ENCODE data around the gene EGFL7.
"Not testable (repeated sequence)": the region's sequence is repeated elsewhere in the genome, so short reads cannot be mapped to it uniquely, and the experiment has no call there.

The EGFL7 gene

DNA sequence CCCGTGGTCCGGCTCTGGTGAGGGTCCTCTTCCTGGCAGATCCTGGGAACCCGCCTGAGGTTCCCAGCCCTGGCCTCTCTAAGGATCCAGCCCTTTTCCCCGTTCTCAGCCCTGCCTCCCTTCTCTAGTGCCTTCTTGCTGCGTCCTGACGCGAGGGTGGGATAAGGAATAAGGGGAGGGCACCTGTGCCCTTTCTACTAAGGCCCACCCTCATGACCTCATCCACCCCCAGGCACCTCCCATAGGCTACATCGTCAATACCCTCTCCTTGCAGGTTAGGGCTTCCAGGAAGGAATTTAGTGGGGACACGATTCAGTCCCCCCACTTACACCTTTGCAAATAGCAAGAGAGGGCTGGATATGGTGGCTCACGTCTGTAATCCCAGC, 38.9 kb downstream of the EGFL7 start:
- H3K4me3 ChIP-seq (ENCODE audit: low read depth, low read length): no peak overlapping the region
- DNase-seq (ENCODE audit: low read depth): no peak
- TF ChIP-seq, protein P1, sequence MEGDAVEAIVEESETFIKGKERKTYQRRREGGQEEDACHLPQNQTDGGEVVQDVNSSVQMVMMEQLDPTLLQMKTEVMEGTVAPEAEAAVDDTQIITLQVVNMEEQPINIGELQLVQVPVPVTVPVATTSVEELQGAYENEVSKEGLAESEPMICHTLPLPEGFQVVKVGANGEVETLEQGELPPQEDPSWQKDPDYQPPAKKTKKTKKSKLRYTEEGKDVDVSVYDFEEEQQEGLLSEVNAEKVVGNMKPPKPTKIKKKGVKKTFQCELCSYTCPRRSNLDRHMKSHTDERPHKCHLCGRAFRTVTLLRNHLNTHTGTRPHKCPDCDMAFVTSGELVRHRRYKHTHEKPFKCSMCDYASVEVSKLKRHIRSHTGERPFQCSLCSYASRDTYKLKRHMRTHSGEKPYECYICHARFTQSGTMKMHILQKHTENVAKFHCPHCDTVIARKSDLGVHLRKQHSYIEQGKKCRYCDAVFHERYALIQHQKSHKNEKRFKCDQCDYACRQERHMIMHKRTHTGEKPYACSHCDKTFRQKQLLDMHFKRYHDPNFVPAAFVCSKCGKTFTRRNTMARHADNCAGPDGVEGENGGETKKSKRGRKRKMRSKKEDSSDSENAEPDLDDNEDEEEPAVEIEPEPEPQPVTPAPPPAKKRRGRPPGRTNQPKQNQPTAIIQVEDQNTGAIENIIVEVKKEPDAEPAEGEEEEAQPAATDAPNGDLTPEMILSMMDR (IDR thresholded peaks at IDR 0.05; ENCODE audit: control insufficient read depth, extremely low read depth, insufficient read depth): no peak

DNA sequence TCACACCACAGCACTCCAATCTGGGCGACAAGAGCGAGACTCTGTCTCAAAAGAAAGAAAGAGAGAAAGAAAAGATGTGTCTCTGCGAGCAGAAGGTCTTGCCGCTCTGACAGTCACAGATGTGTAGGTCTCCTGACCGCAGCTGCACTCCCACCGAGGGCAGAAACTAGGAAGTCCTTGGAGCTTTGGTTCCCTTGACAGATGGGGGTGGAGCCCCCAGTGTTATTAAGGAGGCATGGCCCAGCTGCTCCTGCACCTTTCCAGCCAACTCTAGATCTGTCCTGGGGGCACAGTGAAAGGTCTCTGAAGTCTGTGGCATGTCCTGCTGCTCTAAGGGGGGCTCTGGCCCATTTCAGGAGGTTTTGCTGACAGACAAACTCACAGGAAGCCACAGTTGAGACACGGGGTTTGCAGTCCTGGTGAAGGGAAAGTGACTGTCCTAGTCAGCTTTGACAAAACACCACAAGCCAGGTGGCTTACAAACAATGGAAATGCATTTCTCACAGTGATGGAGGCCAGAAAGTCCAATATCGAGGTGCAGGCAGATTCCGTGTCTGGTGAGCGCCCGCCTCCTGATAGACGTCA, 40.7 kb downstream of the EGFL7 start:
- no peak overlapping the region for H3K4me3 ChIP-seq (ENCODE audit: low read depth, low read length)
- TF ChIP-seq, protein P1 (IDR thresholded peaks at IDR 0.05; ENCODE audit: control insufficient read depth, extremely low read depth, insufficient read depth): no peak
- no peak for DNase-seq (ENCODE audit: low read depth)

DNA sequence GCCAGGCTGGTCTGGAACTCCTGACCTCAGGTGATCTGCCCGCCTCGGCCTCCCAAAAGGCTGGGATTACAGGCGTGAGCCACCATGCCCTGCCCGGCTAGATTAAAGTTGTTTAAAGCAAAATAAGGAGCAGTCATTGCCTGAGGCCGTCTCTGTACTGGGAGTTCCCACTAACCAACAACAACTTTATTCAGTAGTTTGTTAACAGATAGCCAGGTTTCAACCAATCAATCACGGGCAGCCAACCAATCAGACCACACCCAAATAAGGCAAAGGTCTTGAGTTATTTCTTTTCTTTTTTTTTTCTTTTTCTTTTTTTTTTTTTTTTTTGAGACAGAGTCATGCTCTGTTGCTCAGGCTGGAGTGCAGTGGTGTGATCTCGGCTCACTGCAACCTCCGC, 42.0 kb downstream of the EGFL7 start:
- not testable (repeated sequence) for H3K4me3 ChIP-seq (ENCODE audit: low read depth, low read length); DNase-seq (ENCODE audit: low read depth)

DNA sequence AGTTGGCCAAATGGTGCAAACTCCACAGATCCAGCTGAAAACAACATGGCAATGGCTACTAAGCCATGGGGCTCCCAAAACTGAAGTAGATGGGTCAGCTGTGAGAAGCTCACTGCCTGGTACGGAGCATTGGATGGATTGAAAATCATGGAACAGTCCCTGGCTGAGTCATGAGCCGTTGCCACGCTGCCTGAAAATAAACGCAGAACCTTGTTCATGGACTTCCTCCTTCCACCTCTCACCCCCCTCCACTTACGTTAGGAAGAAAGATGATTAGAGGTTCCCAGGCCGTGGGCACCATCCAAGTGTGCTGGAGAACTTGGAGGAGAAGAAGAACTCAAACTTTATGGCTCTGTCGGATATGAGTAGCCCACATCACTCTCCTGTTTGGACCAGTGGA, 42.8 kb downstream of the EGFL7 start:
- TF ChIP-seq, protein P1 (IDR thresholded peaks at IDR 0.05; ENCODE audit: control insufficient read depth, extremely low read depth, insufficient read depth): no peak
- DNase-seq (ENCODE audit: low read depth): no peak
- H3K4me3 ChIP-seq (ENCODE audit: low read depth, low read length): no peak overlapping the region

DNA sequence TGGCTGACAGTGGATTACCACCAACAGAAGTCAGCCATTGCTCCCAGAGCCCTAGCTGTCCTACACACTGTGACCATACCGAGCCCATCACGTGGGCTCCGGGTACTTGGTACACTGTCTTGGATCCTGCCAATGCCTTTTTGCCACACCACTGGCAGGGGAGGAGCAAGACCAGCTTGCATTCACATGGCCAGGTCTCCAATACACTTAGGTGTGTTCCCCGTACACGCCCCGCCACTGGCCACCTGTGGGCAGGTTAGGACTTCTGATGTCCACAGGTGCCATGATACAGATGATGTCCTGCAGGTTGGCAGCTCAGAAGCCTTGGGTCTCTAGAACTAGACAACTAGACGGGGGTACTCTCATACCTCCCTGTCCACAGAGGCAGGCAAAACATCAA, 44.3 kb downstream of the EGFL7 start:
- DNase-seq (ENCODE audit: low read depth): no peak
- H3K4me3 ChIP-seq (ENCODE audit: low read depth, low read length): no peak overlapping the region
- TF ChIP-seq, protein P1 (IDR thresholded peaks at IDR 0.05; ENCODE audit: control insufficient read depth, extremely low read depth, insufficient read depth): no peak

DNA sequence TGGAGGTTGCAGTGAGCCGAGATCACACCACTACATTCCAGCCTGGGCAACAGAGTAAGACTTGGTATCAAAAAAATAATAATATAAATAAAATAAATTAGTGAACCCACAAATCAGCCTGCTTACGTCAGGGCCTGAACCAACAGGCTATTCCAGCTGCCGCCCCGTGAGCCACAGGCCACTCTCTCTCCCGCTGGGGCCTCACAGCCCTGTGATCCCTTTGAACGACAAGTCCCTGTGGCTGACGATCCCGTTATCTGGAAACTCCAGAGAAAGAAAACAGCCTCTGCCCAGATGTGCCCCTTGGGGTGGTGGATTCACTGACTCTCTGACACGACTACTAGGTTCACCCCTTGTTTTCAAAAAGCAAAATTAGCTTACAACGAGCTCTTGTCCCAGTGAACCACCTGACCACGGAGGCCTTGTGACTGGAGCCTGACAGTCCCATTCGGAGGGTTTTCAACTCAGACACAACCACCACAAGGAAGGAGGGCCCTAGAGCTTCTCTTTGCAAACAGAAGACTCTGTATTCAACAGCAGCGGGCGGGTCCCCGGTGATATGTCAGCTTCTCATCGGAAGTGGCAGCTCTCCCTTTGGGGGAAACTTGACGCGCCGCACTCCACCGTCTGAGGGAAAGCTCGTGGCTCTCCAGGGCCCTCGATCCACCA, 45.3 kb downstream of the EGFL7 start:
- TF ChIP-seq, protein P1 (IDR thresholded peaks at IDR 0.05; ENCODE audit: control insufficient read depth, extremely low read depth, insufficient read depth): no peak
- no peak for DNase-seq (ENCODE audit: low read depth)
- no peak overlapping the region for H3K4me3 ChIP-seq (ENCODE audit: low read depth, low read length)

DNA sequence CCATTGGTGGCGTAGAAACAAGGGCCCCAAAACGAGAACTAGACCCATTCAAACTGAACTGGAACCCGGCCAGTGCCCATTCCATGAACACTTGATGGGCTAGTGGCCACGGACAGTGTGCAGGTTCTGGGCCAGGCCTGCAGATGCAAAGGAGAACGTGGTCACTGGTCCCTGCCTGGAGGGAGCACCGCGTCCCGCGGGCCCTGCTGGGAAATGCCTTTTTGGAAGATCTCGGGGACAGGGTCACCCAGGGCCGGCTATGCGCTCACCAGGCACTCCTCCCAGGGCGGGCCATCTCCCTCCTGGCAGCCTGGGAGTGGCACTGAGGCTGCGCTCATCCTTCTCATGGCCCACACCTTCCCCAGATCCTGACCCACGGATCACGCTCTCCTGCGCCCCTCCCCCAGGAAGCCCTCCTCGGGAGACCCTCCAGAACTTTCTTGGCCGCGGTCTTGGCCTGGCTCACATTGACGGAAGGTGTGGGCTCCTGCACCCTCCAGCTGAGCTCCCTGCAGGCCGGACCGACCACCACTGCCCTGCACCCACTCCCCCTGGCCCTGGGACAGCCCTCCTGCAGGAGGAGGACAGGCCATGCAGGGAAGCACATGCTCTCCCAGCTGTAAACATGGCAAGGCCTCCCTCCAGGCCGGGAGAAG, 46.9 kb downstream of the EGFL7 start:
- TF ChIP-seq, protein P1 (IDR thresholded peaks at IDR 0.05; ENCODE audit: control insufficient read depth, extremely low read depth, insufficient read depth): no peak
- DNase-seq (ENCODE audit: low read depth): no peak
- no peak overlapping the region for H3K4me3 ChIP-seq (ENCODE audit: low read depth, low read length)
